Ovary (tissue), 9 donors: ENCODE measurements around the gene STAMBPL1. TPM values are rescaled to one million over a fixed set of nuclear protein-coding genes. Genes with fewer than 3 reads are reported as not detected.
A peak's percentile ranks its signal among the peaks of the same experiment; 100 is the strongest.
"Not testable (repeated sequence)": the region's sequence is repeated elsewhere in the genome, so short reads cannot be mapped to it uniquely, and the experiment has no call there.

Experiments
- DNase-seq, 5 donors: peaks; one replicate each; pipeline ENCODE4 v3.0.0-alpha.2; 2019 to 2020
- H3K27ac ChIP-seq, 2 donors: fragments of 200-600 bp; one replicate each; pipeline versions ENCODE4 v1.5.1 to v1.8.0; 2019 to 2022
- H3K27me3 ChIP-seq: fragments of 200-600 bp; one replicate; pipeline ENCODE4 v1.8.0; 2022
- H3K36me3 ChIP-seq: fragments of 200-600 bp; sonication (generic); one replicate; pipeline ENCODE4 v1.5.1; 2019
- H3K4me1 ChIP-seq: one replicate; pipeline ENCODE4 v1.8.1; 2013; ENCODE audit warnings: mild to moderate bottlenecking, moderate library complexity; ENCODE audit not compliant: insufficient read depth
- H3K4me3 ChIP-seq: fragments of 200-600 bp; sonication (generic); one replicate; pipeline ENCODE4 v1.5.1; 2017
- H3K9me3 ChIP-seq, 2 donors: fragments of 200-600 bp in 1 of 2; sonication (generic) in 1 of 2; one replicate each; pipeline versions ENCODE4 v1.5.1 to v1.8.1; 2013 to 2019; ENCODE audit warnings: mild to moderate bottlenecking in 1 of 2, moderate library complexity in 1 of 2
- EP300 ChIP-seq: sonication (generic); formaldehyde crosslinking; IDR thresholded peaks from one replicate; pipeline ENCODE4 v1.6.1; 2017; ENCODE audit warnings: antibody characterized with exemption
- POLR2A ChIP-seq: fragments of 450-650 bp; IDR thresholded peaks from one replicate; pipeline ENCODE4 v1.6.1; 2017; ENCODE audit warnings: antibody characterized with exemption, mild to moderate bottlenecking, moderate library complexity
- WGBS, 3 donors: extraction: QIAGEN DNeasy Blood & Tissue Kit in 1 of 3; methylation state at CpG; one replicate each; pipeline versions ENCODE4 v1.1.5 to v1.1.7; 2013 to 2017; 5-methylcytosine and 5-hydroxymethylcytosine counted together
- intact Hi-C, 4 donors: fragments of 100-400 bp; cut with DNase I; formaldehyde crosslinking; loops; one replicate each; pipeline versions ENCODE4 v1.11.0 to v1.15.1; 2022 to 2023
- polyA plus RNA-seq, 2 donors: library from polyadenylated mRNA; stranded (reverse); fragments of 200-250 nt in 1 of 2; fragments of 350-450 nt in 1 of 2; fragmentation: Illumina TruSeq in 1 of 2; extraction: RNeasy Lipid Tissue Mini Kit (QIAGEN cat#74804) in 1 of 2; gene quantifications; one replicate each; pipeline ENCODE4 v1.2.3, GENCODE V29; 2013 to 2014
- total RNA-seq, 7 donors: library from RNA; depleted of rRNA in 2 of 7; stranded (reverse); fragments of >200 nt in 2 of 7; fragmentation: NEBNext Ultra II Directional in 3 of 7; extraction: Animal tissue kit (Norgen Biotek cat#: 25700) in 3 of 7; gene quantifications; one replicate each; pipeline versions ENCODE4 v1.1.0 to v1.2.4, GENCODE V29; 2016 to 2023
- TF ChIP-seq, protein P1 (sequence below), 3 donors: fragments of 450-650 bp in 2 of 3; fragments of 200-600 bp in 1 of 3; IDR thresholded peaks; one replicate each; pipeline versions ENCODE4 v1.5.1 to v1.8.0; 2016 to 2022; ENCODE audit warnings: antibody characterized with exemption in 3 of 3, mild to moderate bottlenecking in 1 of 3
- donor health status: DM: no; HTN: no; CAD: no; lungs with moderate emphysema.
- donor health status: DM: no; HTN: no; CAD: no.
- donor health status: Bipolar disorder and iron deficiency.
- donor health status: DM: yes; HTN: yes; CAD: no.
- donor health status: DM: no; HTN: no; CAD: no.
- donor health status: DM: yes; HTN: yes; CAD: no.

The STAMBPL1 gene
- total and polyA plus RNA-seq, 9 donors: 7.9 to 39.6 (median 14.4) TPM

DNA sequence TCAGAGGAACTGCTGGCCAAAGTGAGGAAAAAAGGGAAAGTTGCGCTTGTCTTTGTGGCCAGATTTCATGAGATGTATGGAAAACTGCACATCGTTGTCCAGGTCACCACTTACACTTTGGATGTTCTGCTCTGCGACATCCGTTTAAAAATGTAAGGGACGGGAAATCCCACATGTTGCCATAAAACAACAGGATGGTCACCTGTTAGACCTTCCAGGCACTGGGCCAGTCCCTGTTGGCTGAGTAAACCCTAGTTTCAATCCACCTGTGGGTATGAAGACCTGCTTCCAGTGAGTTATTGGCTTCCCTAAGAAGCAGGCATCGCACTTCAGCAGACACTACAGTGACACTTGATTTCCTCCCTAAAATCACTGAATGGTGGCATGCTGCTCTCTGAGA is 2.7 kb upstream of the STAMBPL1 start:
- H3K9me3 ChIP-seq: no peaks in the 10 kb centered on the region
- no peaks in the 10 kb centered on the region for H3K36me3 ChIP-seq
- H3K27me3 ChIP-seq: no peaks in the 10 kb centered on the region
- WGBS, 3 donors: 95 to 96% (median 96%) methylated on average over 6 of the region's 6 CpGs
- H3K4me3 ChIP-seq: no peak overlapping the region
- TF ChIP-seq, protein P1, sequence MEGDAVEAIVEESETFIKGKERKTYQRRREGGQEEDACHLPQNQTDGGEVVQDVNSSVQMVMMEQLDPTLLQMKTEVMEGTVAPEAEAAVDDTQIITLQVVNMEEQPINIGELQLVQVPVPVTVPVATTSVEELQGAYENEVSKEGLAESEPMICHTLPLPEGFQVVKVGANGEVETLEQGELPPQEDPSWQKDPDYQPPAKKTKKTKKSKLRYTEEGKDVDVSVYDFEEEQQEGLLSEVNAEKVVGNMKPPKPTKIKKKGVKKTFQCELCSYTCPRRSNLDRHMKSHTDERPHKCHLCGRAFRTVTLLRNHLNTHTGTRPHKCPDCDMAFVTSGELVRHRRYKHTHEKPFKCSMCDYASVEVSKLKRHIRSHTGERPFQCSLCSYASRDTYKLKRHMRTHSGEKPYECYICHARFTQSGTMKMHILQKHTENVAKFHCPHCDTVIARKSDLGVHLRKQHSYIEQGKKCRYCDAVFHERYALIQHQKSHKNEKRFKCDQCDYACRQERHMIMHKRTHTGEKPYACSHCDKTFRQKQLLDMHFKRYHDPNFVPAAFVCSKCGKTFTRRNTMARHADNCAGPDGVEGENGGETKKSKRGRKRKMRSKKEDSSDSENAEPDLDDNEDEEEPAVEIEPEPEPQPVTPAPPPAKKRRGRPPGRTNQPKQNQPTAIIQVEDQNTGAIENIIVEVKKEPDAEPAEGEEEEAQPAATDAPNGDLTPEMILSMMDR (IDR thresholded peaks at IDR 0.05): no peak
- H3K27ac ChIP-seq: peak overlapping the region in 1 of 2 donors; percentile 93
- intact Hi-C loops: loop anchor here in 1 of 4 donors (5.0 kb wide), 1 partner anchor 50 kb away; no protein-coding TSS in a partner anchor
- no peak for DNase-seq
- peaks cover 4% of the 10 kb centered on the region for H3K4me1 ChIP-seq

- Histone ChIP-seq H3K36me3 (no peaks in the 10 kb centered on the region), H3K4me1 (peaks cover 8% of the 10 kb centered on the region), H3K27me3 (no peaks in the 10 kb centered on the region), H3K9me3 (no peaks in the 10 kb centered on the region), H3K27ac (peak overlapping the region; percentile 93 to 94), H3K4me3 (peak overlapping the region; percentile 86)
- peak; percentile 75 to 88 (median 82) for DNase-seq
- intact Hi-C loops: loop anchor here in 3 of 4 donors (5.0 kb wide), 3 partner anchors 42 to 52 kb away; no protein-coding TSS in a partner anchor
- TF ChIP-seq POLR2A: peak; percentile 55
- no peak for TF ChIP-seq EP300
- TF ChIP-seq, protein P1 (IDR thresholded peaks at IDR 0.05): peak in 1 of 3 donors; percentile 3
- WGBS, 3 donors: 0 to 1% (median 0%) methylated on average over 70 to 84 of the region's 84 CpGs
These were observed 434 bp downstream of the STAMBPL1 start for GRCh38 chr10:88880282-88881076.

GRCh38 chr10:88881320-88881719 is 1.3 kb downstream of the STAMBPL1 start:
- Histone ChIP-seq H3K4me3 (peak overlapping the region; percentile 86), H3K36me3 (no peaks in the 10 kb centered on the region), H3K27me3 (no peaks in the 10 kb centered on the region), H3K9me3 (no peaks in the 10 kb centered on the region), H3K4me1 (peaks cover 8% of the 10 kb centered on the region), H3K27ac (peak overlapping the region; percentile 93 to 94)
- DNase-seq: no peak
- TF ChIP-seq POLR2A (no peak), EP300 (no peak)
- TF ChIP-seq, protein P1 (IDR thresholded peaks at IDR 0.05): no peak
- intact Hi-C loops: loop anchor here in 3 of 4 donors (5.0 kb wide), 3 partner anchors 41 to 51 kb away; no protein-coding TSS in a partner anchor
- WGBS, 3 donors: 4 to 9% (median 6%) methylated on average over 6 of the region's 6 CpGs

- no peak for TF ChIP-seq EP300
- WGBS, 3 donors: 31 to 38% (median 36%) methylated on average over 5 of the region's 5 CpGs
- Histone ChIP-seq H3K27me3 (no peaks in the 10 kb centered on the region), H3K4me3 (no peak overlapping the region), H3K36me3 (no peaks in the 10 kb centered on the region), H3K9me3 (no peaks in the 10 kb centered on the region), H3K27ac (peak overlapping the region in 1 of 2 donors; percentile 93), H3K4me1 (peaks cover 8% of the 10 kb centered on the region)
- intact Hi-C loops: loop anchor here in 3 of 4 donors (5.0 kb wide), 3 partner anchors 40 to 50 kb away; no protein-coding TSS in a partner anchor
- DNase-seq: no peak
These were observed 2.0 kb downstream of the STAMBPL1 start for GRCh38 chr10:88881922-88882645.

DNA sequence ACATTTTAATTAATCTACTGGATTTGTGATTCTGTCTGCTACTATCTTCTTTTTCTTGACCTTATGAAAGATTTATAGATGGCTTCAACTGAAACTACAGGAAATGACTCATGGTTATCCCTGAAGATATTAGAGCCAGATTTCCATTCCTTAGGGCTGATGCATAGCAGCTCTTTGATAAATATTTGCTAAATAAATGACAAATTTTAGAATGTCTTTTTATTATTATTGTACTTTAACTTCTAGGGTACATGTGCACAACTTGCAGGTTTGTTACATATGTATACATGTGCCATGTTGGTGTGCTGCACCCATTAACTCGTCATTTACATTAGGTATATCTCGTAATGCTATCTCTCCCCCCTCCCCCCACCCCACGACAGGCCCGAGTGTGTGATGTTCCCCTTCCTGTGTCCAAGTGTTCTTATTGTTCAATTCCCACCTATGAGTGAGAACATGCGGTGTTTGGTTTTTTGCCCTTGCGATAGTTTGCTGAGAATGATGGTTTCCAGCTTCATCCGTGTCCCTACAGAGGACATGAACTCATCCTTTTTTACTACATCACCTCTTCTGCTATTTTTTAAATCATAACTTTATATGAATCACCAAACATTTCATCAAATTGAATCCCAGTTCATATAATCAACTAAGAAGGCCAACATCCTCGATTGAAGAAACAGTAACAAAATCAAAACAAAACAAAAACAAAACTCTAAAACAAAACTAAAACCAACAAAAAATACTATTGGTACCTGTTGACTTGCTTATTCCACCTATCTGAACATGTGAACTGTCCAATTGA is 2.8 kb downstream of the STAMBPL1 start:
- H3K27ac ChIP-seq: peak overlapping the region in 1 of 2 donors; percentile 93
- H3K4me1 ChIP-seq: peaks cover 11% of the 10 kb centered on the region
- intact Hi-C loops: loop anchor here in 3 of 4 donors (5.0 kb wide), 3 partner anchors 39 to 49 kb away; no protein-coding TSS in a partner anchor
- H3K4me3 ChIP-seq, H3K36me3 ChIP-seq, DNase-seq, H3K27me3 ChIP-seq, H3K9me3 ChIP-seq: not testable (repeated sequence)
- WGBS, 3 donors: 45 to 54% (median 48%) methylated on average over 8 of the region's 8 CpGs
